Mammary epithelial cell (primary cell): ENCODE results near the gene ANKRD11.

Experiments
- EZH2 ChIP-seq: IDR thresholded peaks from 2 replicates; pipeline ENCODE4 v1.6.1; 2012; ENCODE audit warnings: low read length, inconsistent platforms, borderline replicate concordance
- TF ChIP-seq, protein P1 (sequence below), 2 donors: IDR thresholded peaks in 1 of 2; conservative IDR thresholded peaks in 1 of 2; 2 replicates each; pipeline ENCODE4 v1.5.1; 2011 to 2012; ENCODE audit warnings: inconsistent platforms in 2 of 2, low read length in 2 of 2, mild to moderate bottlenecking in 2 of 2, control low read depth in 1 of 2, low read depth in 1 of 2; ENCODE audit not compliant: insufficient read depth in 1 of 2; ENCODE audit errors: extremely low read depth in 1 of 2

DNA sequence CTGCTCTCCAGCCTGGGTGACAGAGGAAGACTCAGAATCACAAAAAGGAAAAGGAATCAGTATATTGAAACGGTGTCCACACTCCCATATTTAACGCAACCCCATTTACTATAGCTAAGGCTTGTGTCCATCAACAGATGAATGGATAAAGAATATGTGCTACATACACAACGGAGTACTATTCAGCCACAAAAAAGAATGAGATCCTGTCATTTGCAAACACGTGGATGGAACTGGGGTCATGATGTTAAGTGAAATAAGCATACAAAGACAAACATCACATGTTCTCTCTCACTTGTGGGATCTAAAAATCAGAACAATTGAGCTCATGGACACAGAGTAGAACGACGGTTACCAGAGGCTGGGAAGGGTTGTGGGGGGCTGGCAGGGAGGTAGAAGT is 217.7 kb downstream of the ANKRD11 start:
- TF ChIP-seq, protein P1, sequence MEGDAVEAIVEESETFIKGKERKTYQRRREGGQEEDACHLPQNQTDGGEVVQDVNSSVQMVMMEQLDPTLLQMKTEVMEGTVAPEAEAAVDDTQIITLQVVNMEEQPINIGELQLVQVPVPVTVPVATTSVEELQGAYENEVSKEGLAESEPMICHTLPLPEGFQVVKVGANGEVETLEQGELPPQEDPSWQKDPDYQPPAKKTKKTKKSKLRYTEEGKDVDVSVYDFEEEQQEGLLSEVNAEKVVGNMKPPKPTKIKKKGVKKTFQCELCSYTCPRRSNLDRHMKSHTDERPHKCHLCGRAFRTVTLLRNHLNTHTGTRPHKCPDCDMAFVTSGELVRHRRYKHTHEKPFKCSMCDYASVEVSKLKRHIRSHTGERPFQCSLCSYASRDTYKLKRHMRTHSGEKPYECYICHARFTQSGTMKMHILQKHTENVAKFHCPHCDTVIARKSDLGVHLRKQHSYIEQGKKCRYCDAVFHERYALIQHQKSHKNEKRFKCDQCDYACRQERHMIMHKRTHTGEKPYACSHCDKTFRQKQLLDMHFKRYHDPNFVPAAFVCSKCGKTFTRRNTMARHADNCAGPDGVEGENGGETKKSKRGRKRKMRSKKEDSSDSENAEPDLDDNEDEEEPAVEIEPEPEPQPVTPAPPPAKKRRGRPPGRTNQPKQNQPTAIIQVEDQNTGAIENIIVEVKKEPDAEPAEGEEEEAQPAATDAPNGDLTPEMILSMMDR (conservative IDR thresholded peaks at IDR 0.05 in 1 of 2, IDR thresholded peaks at IDR 0.05 in 1 of 2; ENCODE audit: extremely low read depth in 1 of 2, insufficient read depth in 1 of 2, low read depth in 1 of 2, low read length in 2 of 2): no peak
- TF ChIP-seq EZH2: no peak
